ENCODE data around the gene PGGT1B. TPM values are rescaled to one million over a fixed set of nuclear protein-coding genes. Genes with fewer than 3 reads are reported as not detected.

PGGT1B gene

Small RNA genes lying within 50 kb of the gene (small RNA-seq; reads per million reads assigned to genes)
- not detected for gene HMGN1P15 (ENCODE audit: insufficient read depth)
